A549 (cell line): ENCODE data around the gene MXRA5. TPM values are rescaled to one million over a fixed set of nuclear protein-coding genes. Genes with fewer than 3 reads are reported as not detected.
A peak's percentile ranks its signal among the peaks of the same experiment; 100 is the strongest.

ENCODE experiments used
- ATAC-seq, 2 experiments: fragments of 200-7000 bp in 1 of 2; fragments of >200 bp in 1 of 2; cut with Nextera tagmentation in 1 of 2; cut with Tn5 transposase in 1 of 2; 3 replicates each; pipeline versions ENCODE4 v1.8.0 to v1.9.1; 2018 to 2020; ENCODE audit warnings: mild to moderate bottlenecking in 1 of 2, moderate library complexity in 1 of 2
- CTCF ChIA-PET: fragments of 300-600 bp; sonication (Branson Sonifier 250); formaldehyde crosslinking; extraction: SDS; loops from one replicate; lab custom pipeline; 2021; ENCODE audit warnings: antibody characterized with exemption, inconsistent platforms; lab: Yijun Ruan, JAX
- POLR2A ChIA-PET: fragments of 350-600 bp; formaldehyde crosslinking; extraction: SDS; loops from one replicate; lab custom pipeline; 2021; ENCODE audit warnings: antibody characterized with exemption, inconsistent platforms; lab: Yijun Ruan, JAX
- DNase-seq, 2 experiments: peaks; one replicate each; pipeline versions ENCODE4 v3.0.0 to v3.0.0-alpha.2; 2011 to 2016; ENCODE audit warnings: low read depth in 1 of 2, low spot score in 1 of 2
- FAIRE-seq: peaks from 2 replicates; lab custom pipeline; 2011; peaks lifted over from hg19 to GRCh38; lab: Jason Lieb, UNC
- H3K27ac ChIP-seq, 2 experiments: fragments of >200 bp; sonication (Bioruptor Twin); formaldehyde crosslinking; 3 replicates each; pipeline ENCODE4 v1.5.1; 2016 to 2017
- H3K4me1 ChIP-seq: fragments of >200 bp; sonication (Bioruptor Twin); formaldehyde crosslinking; 3 replicates; pipeline ENCODE4 v1.6.1; 2016
- H3K4me2 ChIP-seq: fragments of >200 bp; sonication (Bioruptor Twin); formaldehyde crosslinking; 3 replicates; pipeline ENCODE4 v1.6.1; 2016
- H3K4me3 ChIP-seq: fragments of >200 bp; sonication (Bioruptor Twin); formaldehyde crosslinking; 3 replicates; pipeline ENCODE4 v1.5.1; 2016
- H3K9me3 ChIP-seq: fragments of >200 bp; sonication (Bioruptor Twin); formaldehyde crosslinking; 3 replicates; pipeline ENCODE4 v1.6.1; 2016
- BHLHE40 ChIP-seq: IDR thresholded peaks from 2 replicates; pipeline ENCODE4 v1.6.1; 2012; ENCODE audit warnings: low read depth, low read length, inconsistent platforms
- CBX8 ChIP-seq: fragments of 200-600 bp; sonication (generic); IDR thresholded peaks from 2 replicates; pipeline ENCODE4 v1.6.1; 2016
- CEBPB ChIP-seq, 2 experiments: fragments of >200 bp in 1 of 2; sonication (Bioruptor Twin) in 1 of 2; formaldehyde crosslinking in 1 of 2; IDR thresholded peaks; 2 replicates each; pipeline ENCODE4 v1.6.1; 2012 to 2016
- E2F6 ChIP-seq: IDR thresholded peaks from 2 replicates; pipeline ENCODE4 v1.6.1; 2012; ENCODE audit warnings: low read depth, borderline replicate concordance
- EHMT2 ChIP-seq: fragments of 200-600 bp; sonication (generic); IDR thresholded peaks from 2 replicates; pipeline ENCODE4 v1.6.1; 2016; ENCODE audit warnings: antibody characterized with exemption, low read depth, mild to moderate bottlenecking, moderate library complexity
- EP300 ChIP-seq, 2 experiments: fragments of >200 bp; sonication (Bioruptor Twin); formaldehyde crosslinking; IDR thresholded peaks; 2 replicates in 1 of 2; 3 replicates in 1 of 2; pipeline ENCODE4 v1.6.1; 2016 to 2017
- FOSL2 ChIP-seq, 2 experiments: fragments of 450-650 bp in 1 of 2; fragments of >200 bp in 1 of 2; sonication (Bioruptor Twin) in 1 of 2; formaldehyde crosslinking; IDR thresholded peaks; 2 replicates each; pipeline versions ENCODE4 v1.5.0 to v1.6.1; 2016 to 2020; ENCODE audit warnings: mild to moderate bottlenecking in 1 of 2, moderate library complexity in 1 of 2
- FOXS1 ChIP-seq: fragments of 250-450 bp; sonication (Bioruptor Pico); IDR thresholded peaks from 2 replicates; pipeline ENCODE4 v1.5.0; 2020; ENCODE audit warnings: mild to moderate bottlenecking, moderate library complexity
- GATA3 ChIP-seq: IDR thresholded peaks from 2 replicates; pipeline ENCODE4 v1.6.1; 2012; ENCODE audit warnings: borderline replicate concordance
- HDAC2 ChIP-seq: fragments of 200-600 bp; sonication (generic); IDR thresholded peaks from 2 replicates; pipeline ENCODE4 v1.6.1; 2016
- HEYL ChIP-seq: fragments of 250-450 bp; sonication (Bioruptor Pico); IDR thresholded peaks from 2 replicates; pipeline ENCODE4 v1.8.0; 2021; ENCODE audit warnings: mild to moderate bottlenecking, moderate library complexity
- HMGXB4 ChIP-seq: fragments of 250-450 bp; sonication (Bioruptor Pico); IDR thresholded peaks from 2 replicates; pipeline ENCODE4 v1.5.0; 2021; ENCODE audit warnings: mild to moderate bottlenecking, moderate library complexity, borderline replicate concordance
- HOXA7 ChIP-seq: fragments of 250-450 bp; sonication (Bioruptor Pico); IDR thresholded peaks from 2 replicates; pipeline ENCODE4 v1.5.0; 2020; ENCODE audit warnings: mild to moderate bottlenecking, moderate library complexity
- JUN ChIP-seq, 2 experiments: fragments of >200 bp; sonication (Bioruptor Twin); formaldehyde crosslinking; IDR thresholded peaks; 2 replicates in 1 of 2; 3 replicates in 1 of 2; pipeline ENCODE4 v1.6.1; 2016 to 2017
- KDM1A ChIP-seq: fragments of 200-600 bp; sonication (generic); IDR thresholded peaks from 2 replicates; pipeline ENCODE4 v1.6.1; 2016; ENCODE audit warnings: low read depth, mild to moderate bottlenecking
- KDM5A ChIP-seq: fragments of 200-600 bp; sonication (generic); IDR thresholded peaks from 2 replicates; pipeline ENCODE4 v1.6.1; 2016; ENCODE audit warnings: antibody characterized with exemption, mild to moderate bottlenecking
- NPAS2 ChIP-seq: fragments of 250-450 bp; sonication (Bioruptor Pico); IDR thresholded peaks from 2 replicates; pipeline ENCODE4 v1.8.0; 2022; ENCODE audit warnings: mild to moderate bottlenecking, moderate library complexity, borderline replicate concordance
- NR3C1 ChIP-seq: fragments of >200 bp; sonication (Bioruptor Twin); formaldehyde crosslinking; IDR thresholded peaks from 3 replicates; pipeline ENCODE4 v1.6.1; 2017
- PHF8 ChIP-seq: fragments of 200-600 bp; sonication (generic); IDR thresholded peaks from 2 replicates; pipeline ENCODE4 v1.6.1; 2016; ENCODE audit warnings: low read depth, mild to moderate bottlenecking, antibody characterized with exemption, moderate library complexity, borderline replicate concordance
- RCOR1 ChIP-seq: fragments of 150-350 bp; IDR thresholded peaks from 2 replicates; pipeline ENCODE4 v1.6.1; 2014; ENCODE audit warnings: antibody characterized with exemption, low read length, low read depth
- RNF2 ChIP-seq: fragments of 200-600 bp; sonication (generic); IDR thresholded peaks from 2 replicates; pipeline ENCODE4 v1.6.1; 2016; ENCODE audit warnings: low read depth, mild to moderate bottlenecking, antibody characterized with exemption, moderate library complexity, borderline replicate concordance
- TFCP2L1 ChIP-seq: fragments of 250-450 bp; sonication (Bioruptor Pico); IDR thresholded peaks from 2 replicates; pipeline ENCODE4 v1.5.0; 2021; ENCODE audit warnings: mild to moderate bottlenecking
- ZC3H11A ChIP-seq: fragments of 450-650 bp; IDR thresholded peaks from 2 replicates; pipeline ENCODE4 v1.6.1; 2014; ENCODE audit warnings: antibody characterized with exemption, mild to moderate bottlenecking
- ZNF302 ChIP-seq: fragments of 250-450 bp; sonication (Bioruptor Pico); IDR thresholded peaks from 2 replicates; pipeline ENCODE4 v1.9.0; 2021; ENCODE audit warnings: inconsistent platforms, mild to moderate bottlenecking, moderate library complexity
- WGBS: methylation state at CpG from one replicate; pipeline ENCODE4 v1.1.6; 2017; ENCODE audit errors: missing lambda C conversion rate; 5-methylcytosine and 5-hydroxymethylcytosine counted together
- polyA plus RNA-seq, 4 experiments: library from polyadenylated mRNA; depleted of rRNA in 3 of 4; stranded (reverse); fragments of >200 nt; fragmentation: RNase III in 1 of 4; extraction: RNeasy Plus Mini Kit Qiagen cat#74134 plus additional on column Dnase treatment in 1 of 4; gene quantifications; 2 replicates in 3 of 4; 3 replicates in 1 of 4; pipeline ENCODE4 v1.2.3, GENCODE V29; 2011 to 2017
- TF ChIP-seq, protein P1 (sequence below): fragments of >200 bp; sonication (Bioruptor Twin); formaldehyde crosslinking; IDR thresholded peaks from 3 replicates; pipeline ENCODE4 v1.5.1; 2016
- TF ChIP-seq, protein P2 (sequence below): IDR thresholded peaks from 2 replicates; pipeline ENCODE4 v1.6.1; 2012
- TF ChIP-seq, protein P3 (sequence below): fragments of 200-600 bp; sonication (generic); IDR thresholded peaks from 2 replicates; pipeline ENCODE4 v1.6.1; 2016; ENCODE audit warnings: antibody characterized with exemption, mild to moderate bottlenecking, moderate library complexity

Gene MXRA5
- polyA plus RNA-seq, 2 of the 4 experiments (the other 2 are of a cell fraction), result not detected

GRCh38 chrX:3371163-3371562, 24.7 kb upstream of the MXRA5 start:
- Histone ChIP-seq H3K9me3 (no peaks in the 10 kb centered on the region), H3K4me3 (no peak overlapping the region), H3K4me2 (no peak overlapping the region), H3K4me1 (no peaks in the 10 kb centered on the region), H3K27ac (no peak overlapping the region)
- DNase-seq (no peak), ATAC-seq (no peak), FAIRE-seq (no peak)
- POLR2A ChIA-PET, result no interaction called here
- CTCF ChIA-PET, result no interaction called here
- TF ChIP-seq HMGXB4 (CRISPR knock-in tag), result no peak
- TF ChIP-seq ZC3H11A, result no peak
- no peak for TF ChIP-seq HOXA7 (CRISPR knock-in tag)
- no peak for TF ChIP-seq HDAC2
- no peak for TF ChIP-seq PHF8
- no peak for TF ChIP-seq KDM5A
- TF ChIP-seq CEBPB (IDR thresholded peaks at IDR 0.05), result no peak
- TF ChIP-seq, protein P1, sequence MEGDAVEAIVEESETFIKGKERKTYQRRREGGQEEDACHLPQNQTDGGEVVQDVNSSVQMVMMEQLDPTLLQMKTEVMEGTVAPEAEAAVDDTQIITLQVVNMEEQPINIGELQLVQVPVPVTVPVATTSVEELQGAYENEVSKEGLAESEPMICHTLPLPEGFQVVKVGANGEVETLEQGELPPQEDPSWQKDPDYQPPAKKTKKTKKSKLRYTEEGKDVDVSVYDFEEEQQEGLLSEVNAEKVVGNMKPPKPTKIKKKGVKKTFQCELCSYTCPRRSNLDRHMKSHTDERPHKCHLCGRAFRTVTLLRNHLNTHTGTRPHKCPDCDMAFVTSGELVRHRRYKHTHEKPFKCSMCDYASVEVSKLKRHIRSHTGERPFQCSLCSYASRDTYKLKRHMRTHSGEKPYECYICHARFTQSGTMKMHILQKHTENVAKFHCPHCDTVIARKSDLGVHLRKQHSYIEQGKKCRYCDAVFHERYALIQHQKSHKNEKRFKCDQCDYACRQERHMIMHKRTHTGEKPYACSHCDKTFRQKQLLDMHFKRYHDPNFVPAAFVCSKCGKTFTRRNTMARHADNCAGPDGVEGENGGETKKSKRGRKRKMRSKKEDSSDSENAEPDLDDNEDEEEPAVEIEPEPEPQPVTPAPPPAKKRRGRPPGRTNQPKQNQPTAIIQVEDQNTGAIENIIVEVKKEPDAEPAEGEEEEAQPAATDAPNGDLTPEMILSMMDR, result no peak
- TF ChIP-seq RCOR1, result no peak
- no peak for TF ChIP-seq FOXS1 (CRISPR knock-in tag)
- TF ChIP-seq, protein P2, sequence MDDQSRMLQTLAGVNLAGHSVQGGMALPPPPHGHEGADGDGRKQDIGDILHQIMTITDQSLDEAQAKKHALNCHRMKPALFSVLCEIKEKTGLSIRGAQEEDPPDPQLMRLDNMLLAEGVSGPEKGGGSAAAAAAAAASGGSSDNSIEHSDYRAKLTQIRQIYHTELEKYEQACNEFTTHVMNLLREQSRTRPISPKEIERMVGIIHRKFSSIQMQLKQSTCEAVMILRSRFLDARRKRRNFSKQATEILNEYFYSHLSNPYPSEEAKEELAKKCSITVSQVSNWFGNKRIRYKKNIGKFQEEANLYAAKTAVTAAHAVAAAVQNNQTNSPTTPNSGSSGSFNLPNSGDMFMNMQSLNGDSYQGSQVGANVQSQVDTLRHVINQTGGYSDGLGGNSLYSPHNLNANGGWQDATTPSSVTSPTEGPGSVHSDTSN, result no peak
- 11% methylated on average over 4 of the region's 4 CpGs for WGBS

DNA sequence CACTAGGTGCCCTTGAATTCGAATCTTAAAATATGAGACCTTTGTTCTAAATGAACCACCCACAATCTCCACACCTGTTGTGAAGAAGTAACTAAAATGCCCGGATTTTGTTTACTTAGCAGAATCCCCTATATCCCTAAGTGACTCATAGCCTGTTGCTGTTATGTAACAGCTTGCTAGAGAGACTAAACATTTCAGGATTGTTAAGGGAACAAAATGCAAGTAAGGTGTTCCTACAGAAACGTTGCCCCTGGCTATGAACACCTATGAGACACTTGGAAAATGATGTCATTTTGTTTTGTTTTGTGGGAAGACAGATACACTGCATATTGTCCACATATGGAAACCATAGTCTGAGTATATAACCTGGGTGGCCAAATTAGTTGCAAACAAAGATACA, 24.2 kb upstream of the MXRA5 start:
- H3K9me3 ChIP-seq, result no peaks in the 10 kb centered on the region
- no peak overlapping the region for H3K4me3 ChIP-seq
- no peak overlapping the region for H3K27ac ChIP-seq
- no peak overlapping the region for H3K4me2 ChIP-seq
- H3K4me1 ChIP-seq, result no peaks in the 10 kb centered on the region
- FAIRE-seq (peak; percentile 72), DNase-seq (no peak)
- POLR2A ChIA-PET, result no interaction called here
- TF ChIP-seq, protein P3, sequence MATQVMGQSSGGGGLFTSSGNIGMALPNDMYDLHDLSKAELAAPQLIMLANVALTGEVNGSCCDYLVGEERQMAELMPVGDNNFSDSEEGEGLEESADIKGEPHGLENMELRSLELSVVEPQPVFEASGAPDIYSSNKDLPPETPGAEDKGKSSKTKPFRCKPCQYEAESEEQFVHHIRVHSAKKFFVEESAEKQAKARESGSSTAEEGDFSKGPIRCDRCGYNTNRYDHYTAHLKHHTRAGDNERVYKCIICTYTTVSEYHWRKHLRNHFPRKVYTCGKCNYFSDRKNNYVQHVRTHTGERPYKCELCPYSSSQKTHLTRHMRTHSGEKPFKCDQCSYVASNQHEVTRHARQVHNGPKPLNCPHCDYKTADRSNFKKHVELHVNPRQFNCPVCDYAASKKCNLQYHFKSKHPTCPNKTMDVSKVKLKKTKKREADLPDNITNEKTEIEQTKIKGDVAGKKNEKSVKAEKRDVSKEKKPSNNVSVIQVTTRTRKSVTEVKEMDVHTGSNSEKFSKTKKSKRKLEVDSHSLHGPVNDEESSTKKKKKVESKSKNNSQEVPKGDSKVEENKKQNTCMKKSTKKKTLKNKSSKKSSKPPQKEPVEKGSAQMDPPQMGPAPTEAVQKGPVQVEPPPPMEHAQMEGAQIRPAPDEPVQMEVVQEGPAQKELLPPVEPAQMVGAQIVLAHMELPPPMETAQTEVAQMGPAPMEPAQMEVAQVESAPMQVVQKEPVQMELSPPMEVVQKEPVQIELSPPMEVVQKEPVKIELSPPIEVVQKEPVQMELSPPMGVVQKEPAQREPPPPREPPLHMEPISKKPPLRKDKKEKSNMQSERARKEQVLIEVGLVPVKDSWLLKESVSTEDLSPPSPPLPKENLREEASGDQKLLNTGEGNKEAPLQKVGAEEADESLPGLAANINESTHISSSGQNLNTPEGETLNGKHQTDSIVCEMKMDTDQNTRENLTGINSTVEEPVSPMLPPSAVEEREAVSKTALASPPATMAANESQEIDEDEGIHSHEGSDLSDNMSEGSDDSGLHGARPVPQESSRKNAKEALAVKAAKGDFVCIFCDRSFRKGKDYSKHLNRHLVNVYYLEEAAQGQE, result no peak
- TF ChIP-seq BHLHE40 (no peak), NPAS2 (CRISPR knock-in tag) (no peak), EHMT2 (no peak), FOSL2 (IDR thresholded peaks at IDR 0.05) (no peak), FOSL2 (CRISPR knock-in tag; IDR thresholded peaks at IDR 0.05) (no peak), EP300 (IDR thresholded peaks at IDR 0.05) (no peak), KDM5A (no peak), RNF2 (no peak), NR3C1 (no peak), HEYL (CRISPR knock-in tag) (no peak), CEBPB (IDR thresholded peaks at IDR 0.05) (no peak), E2F6 (no peak), JUN (IDR thresholded peaks at IDR 0.05) (no peak), GATA3 (no peak), KDM1A (no peak), CBX8 (no peak), ZNF302 (CRISPR knock-in tag) (no peak), TFCP2L1 (CRISPR knock-in tag) (no peak)
- TF ChIP-seq, protein P2, result no peak
- TF ChIP-seq, all 56 proteins: peak for 0
- CTCF ChIA-PET, result no interaction called here
- WGBS, result 4% methylated on average over 3 of the region's 3 CpGs
- ATAC-seq, result no peak
